ENCODE results near the gene TGOLN2.

DNA sequence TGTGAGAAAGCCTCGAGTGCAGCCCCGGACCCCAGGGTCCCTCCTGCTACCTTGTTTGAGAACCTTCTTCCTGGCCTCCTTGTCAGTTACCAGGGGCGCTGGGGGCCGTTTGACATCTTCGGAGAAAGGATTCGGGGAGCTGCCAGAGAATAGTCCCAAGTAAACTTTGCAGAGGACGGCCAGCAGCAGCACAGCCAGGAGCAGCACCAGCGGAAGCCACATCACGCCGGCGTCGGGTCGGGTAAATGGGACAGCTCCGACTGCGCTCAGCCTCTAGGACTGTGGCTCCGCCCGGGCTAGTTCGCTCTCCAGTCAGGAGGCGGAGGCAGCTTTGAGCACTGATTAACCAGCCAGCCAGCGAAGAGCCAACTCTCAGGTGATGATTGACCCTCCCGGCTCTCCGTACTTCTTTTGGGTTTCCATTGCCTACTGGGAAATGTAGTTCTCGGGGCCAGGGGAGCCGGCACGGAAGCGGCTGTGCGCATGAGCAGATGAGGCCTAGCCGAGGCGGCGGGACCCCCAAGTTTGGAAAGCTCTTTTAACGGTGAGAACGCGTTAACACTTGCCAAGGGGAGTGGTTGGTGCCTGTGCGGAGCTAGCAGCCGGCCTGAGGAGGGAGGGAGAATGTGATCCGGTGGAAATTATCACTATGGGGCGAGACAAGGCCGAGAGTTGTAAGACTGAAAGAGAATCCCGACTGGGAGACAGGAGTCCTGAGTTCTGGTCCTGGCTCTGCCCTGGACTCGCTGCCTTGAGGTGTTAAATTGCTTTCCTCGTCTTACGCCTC lies 26.7 kb upstream of the TGOLN2 start, which contains the start of the genes ELMOD3 and RETSAT:
- peak; percentile 87 for TF ChIP-seq POLR2A (IDR thresholded peaks at IDR 0.05; ENCODE audit: low read length)
- TF ChIP-seq GATA1 (IDR thresholded peaks at IDR 0.05; ENCODE audit: low read depth, low read length) = no peak

Data from erythroblast (primary cell).